A549 (cell line): ENCODE data around the gene EXOC2. TPM values are rescaled to one million over a fixed set of nuclear protein-coding genes. Genes with fewer than 3 reads are reported as not detected.

Experiments used
- ATAC-seq, 2 experiments: fragments of 200-7000 bp in 1 of 2; fragments of >200 bp in 1 of 2; cut with Nextera tagmentation in 1 of 2; cut with Tn5 transposase in 1 of 2; 3 replicates each; pipeline versions ENCODE4 v1.8.0 to v1.9.1; 2018 to 2020; ENCODE audit warnings: mild to moderate bottlenecking in 1 of 2, moderate library complexity in 1 of 2
- CTCF ChIA-PET: fragments of 300-600 bp; sonication (Branson Sonifier 250); formaldehyde crosslinking; extraction: SDS; loops from one replicate; lab custom pipeline; 2021; ENCODE audit warnings: antibody characterized with exemption, inconsistent platforms; lab: Yijun Ruan, JAX
- POLR2A ChIA-PET: fragments of 350-600 bp; formaldehyde crosslinking; extraction: SDS; loops from one replicate; lab custom pipeline; 2021; ENCODE audit warnings: antibody characterized with exemption, inconsistent platforms; lab: Yijun Ruan, JAX
- DNase-seq, 2 experiments: peaks; one replicate each; pipeline versions ENCODE4 v3.0.0 to v3.0.0-alpha.2; 2011 to 2016; ENCODE audit warnings: low read depth in 1 of 2, low spot score in 1 of 2
- FAIRE-seq: peaks from 2 replicates; lab custom pipeline; 2011; peaks lifted over from hg19 to GRCh38; lab: Jason Lieb, UNC
- H3K27ac ChIP-seq, 2 experiments: fragments of >200 bp; sonication (Bioruptor Twin); formaldehyde crosslinking; 3 replicates each; pipeline ENCODE4 v1.5.1; 2016 to 2017
- H3K4me1 ChIP-seq: fragments of >200 bp; sonication (Bioruptor Twin); formaldehyde crosslinking; 3 replicates; pipeline ENCODE4 v1.6.1; 2016
- H3K4me2 ChIP-seq: fragments of >200 bp; sonication (Bioruptor Twin); formaldehyde crosslinking; 3 replicates; pipeline ENCODE4 v1.6.1; 2016
- H3K4me3 ChIP-seq: fragments of >200 bp; sonication (Bioruptor Twin); formaldehyde crosslinking; 3 replicates; pipeline ENCODE4 v1.5.1; 2016
- H3K9me3 ChIP-seq: fragments of >200 bp; sonication (Bioruptor Twin); formaldehyde crosslinking; 3 replicates; pipeline ENCODE4 v1.6.1; 2016
- BHLHE40 ChIP-seq: IDR thresholded peaks from 2 replicates; pipeline ENCODE4 v1.6.1; 2012; ENCODE audit warnings: low read depth, low read length, inconsistent platforms
- CBX2 ChIP-seq: fragments of 200-600 bp; sonication (generic); IDR thresholded peaks from 2 replicates; pipeline ENCODE4 v1.6.1; 2016; ENCODE audit warnings: low read depth, mild to moderate bottlenecking, borderline replicate concordance
- CHD2 ChIP-seq: fragments of 150-350 bp; IDR thresholded peaks from 2 replicates; pipeline ENCODE4 v1.6.1; 2014; ENCODE audit warnings: low read length; ENCODE audit not compliant: partially characterized antibody
- EHF ChIP-seq: fragments of 250-450 bp; sonication (Bioruptor Pico); IDR thresholded peaks from 2 replicates; pipeline ENCODE4 v1.5.0; 2020; ENCODE audit warnings: mild to moderate bottlenecking
- EHMT2 ChIP-seq: fragments of 200-600 bp; sonication (generic); IDR thresholded peaks from 2 replicates; pipeline ENCODE4 v1.6.1; 2016; ENCODE audit warnings: antibody characterized with exemption, low read depth, mild to moderate bottlenecking, moderate library complexity
- EP300 ChIP-seq, 2 experiments: fragments of >200 bp; sonication (Bioruptor Twin); formaldehyde crosslinking; IDR thresholded peaks; 2 replicates in 1 of 2; 3 replicates in 1 of 2; pipeline ENCODE4 v1.6.1; 2016 to 2017
- FOXS1 ChIP-seq: fragments of 250-450 bp; sonication (Bioruptor Pico); IDR thresholded peaks from 2 replicates; pipeline ENCODE4 v1.5.0; 2020; ENCODE audit warnings: mild to moderate bottlenecking, moderate library complexity
- GATA3 ChIP-seq: IDR thresholded peaks from 2 replicates; pipeline ENCODE4 v1.6.1; 2012; ENCODE audit warnings: borderline replicate concordance
- HDAC2 ChIP-seq: fragments of 200-600 bp; sonication (generic); IDR thresholded peaks from 2 replicates; pipeline ENCODE4 v1.6.1; 2016
- MAFK ChIP-seq: fragments of 450-650 bp; IDR thresholded peaks from 2 replicates; pipeline ENCODE4 v1.6.1; 2014; ENCODE audit not compliant: partially characterized antibody
- MAZ ChIP-seq: fragments of 150-350 bp; IDR thresholded peaks from 2 replicates; pipeline ENCODE4 v1.6.1; 2014; ENCODE audit warnings: antibody characterized with exemption, low read depth, low read length, borderline replicate concordance
- NPAS2 ChIP-seq: fragments of 250-450 bp; sonication (Bioruptor Pico); IDR thresholded peaks from 2 replicates; pipeline ENCODE4 v1.8.0; 2022; ENCODE audit warnings: mild to moderate bottlenecking, moderate library complexity, borderline replicate concordance
- RAD21 ChIP-seq, 2 experiments: fragments of >200 bp in 1 of 2; sonication (Bioruptor Twin) in 1 of 2; formaldehyde crosslinking in 1 of 2; IDR thresholded peaks in 1 of 2; conservative IDR thresholded peaks in 1 of 2; 2 replicates in 1 of 2; 3 replicates in 1 of 2; pipeline ENCODE4 v1.6.1; 2012 to 2018; ENCODE audit warnings: inconsistent platforms in 1 of 2
- RARB ChIP-seq: fragments of 250-450 bp; sonication (Bioruptor Pico); IDR thresholded peaks from 2 replicates; pipeline ENCODE4 v1.8.0; 2021; ENCODE audit warnings: mild to moderate bottlenecking, moderate library complexity
- RFX5 ChIP-seq: fragments of 450-650 bp; IDR thresholded peaks from 2 replicates; pipeline ENCODE4 v1.7.1; 2014; ENCODE audit warnings: antibody characterized with exemption, mild to moderate bottlenecking, moderate library complexity
- ZFP36 ChIP-seq: fragments of 450-650 bp; IDR thresholded peaks from 2 replicates; pipeline ENCODE4 v1.6.1; 2014; ENCODE audit warnings: borderline replicate concordance; ENCODE audit not compliant: partially characterized antibody
- WGBS: methylation state at CpG from one replicate; pipeline ENCODE4 v1.1.6; 2017; ENCODE audit errors: missing lambda C conversion rate; 5-methylcytosine and 5-hydroxymethylcytosine counted together
- polyA plus RNA-seq, 4 experiments: library from polyadenylated mRNA; depleted of rRNA in 3 of 4; stranded (reverse); fragments of >200 nt; fragmentation: RNase III in 1 of 4; extraction: RNeasy Plus Mini Kit Qiagen cat#74134 plus additional on column Dnase treatment in 1 of 4; gene quantifications; 2 replicates in 3 of 4; 3 replicates in 1 of 4; pipeline ENCODE4 v1.2.3, GENCODE V29; 2011 to 2017
- TF ChIP-seq, protein P1 (sequence below): IDR thresholded peaks from 2 replicates; pipeline ENCODE4 v1.6.1; 2012
- TF ChIP-seq, protein P2 (sequence below): fragments of >200 bp; sonication (Bioruptor Twin); formaldehyde crosslinking; IDR thresholded peaks from 3 replicates; pipeline ENCODE4 v1.6.1; 2016
- TF ChIP-seq, protein P3 (sequence below): fragments of 250-450 bp; sonication (Bioruptor Pico); IDR thresholded peaks from 2 replicates; pipeline ENCODE4 v1.5.0; 2021; ENCODE audit warnings: mild to moderate bottlenecking, moderate library complexity, borderline replicate concordance

The EXOC2 gene
- polyA plus RNA-seq, 2 of the 4 experiments (the other 2 are of a cell fraction): 13.3 to 22.9 TPM

DNA sequence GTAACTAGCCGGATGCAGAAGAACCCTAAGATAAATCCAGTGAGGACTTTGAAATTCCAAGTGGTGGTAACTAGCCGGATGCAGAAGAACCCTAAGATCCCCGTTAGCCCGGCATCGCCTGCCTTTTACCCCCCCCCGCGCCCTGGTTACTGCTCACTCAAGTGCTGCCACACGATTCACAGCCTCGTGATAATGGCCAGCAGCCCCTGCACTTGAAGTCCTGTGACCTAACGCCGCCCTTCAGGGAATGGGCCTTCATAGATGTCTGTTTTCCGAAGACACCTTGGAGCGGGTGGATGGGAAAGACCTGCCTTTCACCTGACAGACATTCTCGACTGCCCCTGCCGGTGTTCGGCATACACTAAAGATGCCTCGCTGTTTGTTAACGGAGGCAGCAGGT is 163.9 kb downstream of the EXOC2 start (continued):
- TF ChIP-seq EHMT2: no peak
- TF ChIP-seq, protein P1, sequence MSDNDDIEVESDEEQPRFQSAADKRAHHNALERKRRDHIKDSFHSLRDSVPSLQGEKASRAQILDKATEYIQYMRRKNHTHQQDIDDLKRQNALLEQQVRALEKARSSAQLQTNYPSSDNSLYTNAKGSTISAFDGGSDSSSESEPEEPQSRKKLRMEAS: no peak

DNA sequence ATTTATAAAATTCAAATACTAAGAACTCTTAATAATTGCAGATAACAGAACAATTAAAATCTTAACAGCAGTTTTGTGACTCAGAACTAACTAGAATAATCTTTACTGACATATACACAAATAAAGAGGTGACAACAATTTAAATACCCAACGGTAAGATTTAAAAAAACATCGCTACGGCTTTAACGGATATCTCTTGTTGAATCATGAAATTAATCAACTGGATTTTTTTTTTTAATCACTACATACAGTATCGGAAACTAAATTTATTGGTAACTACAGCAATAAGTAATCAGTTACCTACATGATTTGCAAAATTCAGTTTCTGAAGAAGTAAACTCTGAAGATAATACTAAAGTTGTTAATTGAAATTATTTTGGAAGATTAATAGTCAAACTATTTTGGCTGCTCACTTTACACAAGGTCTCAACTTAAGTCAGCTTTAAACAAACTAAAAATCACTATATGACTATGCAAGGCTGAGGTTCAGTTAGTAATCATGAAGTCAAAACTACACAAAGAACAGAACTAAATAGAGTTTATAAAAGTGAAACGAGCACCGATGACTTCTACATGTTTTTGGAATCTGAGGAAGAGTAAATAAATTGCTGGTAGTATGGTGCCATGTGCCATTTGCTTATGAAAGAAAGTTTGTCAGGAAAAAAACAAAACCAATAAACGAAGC is 164.8 kb downstream of the EXOC2 start:
- Histone ChIP-seq H3K4me2 (no peak overlapping the region), H3K4me1 (no peaks in the 10 kb centered on the region), H3K9me3 (no peaks in the 10 kb centered on the region), H3K27ac (no peak overlapping the region)
- ATAC-seq (no peak), DNase-seq (no peak)
- 85% methylated on average over 8 of the region's 8 CpGs for WGBS
- CTCF ChIA-PET: no interaction called here
- TF ChIP-seq EHF (CRISPR knock-in tag): no peak
- no peak for TF ChIP-seq MAFK
- no peak for TF ChIP-seq GATA3
- TF ChIP-seq FOXS1 (CRISPR knock-in tag): no peak
- TF ChIP-seq NPAS2: no peak
- TF ChIP-seq HDAC2: no peak
- no peak for TF ChIP-seq BHLHE40
- no peak for TF ChIP-seq RARB
- TF ChIP-seq, all 56 proteins: peak for 0
- no peak for FAIRE-seq
- POLR2A ChIA-PET: no interaction called here
- no peak overlapping the region for H3K4me3 ChIP-seq

DNA sequence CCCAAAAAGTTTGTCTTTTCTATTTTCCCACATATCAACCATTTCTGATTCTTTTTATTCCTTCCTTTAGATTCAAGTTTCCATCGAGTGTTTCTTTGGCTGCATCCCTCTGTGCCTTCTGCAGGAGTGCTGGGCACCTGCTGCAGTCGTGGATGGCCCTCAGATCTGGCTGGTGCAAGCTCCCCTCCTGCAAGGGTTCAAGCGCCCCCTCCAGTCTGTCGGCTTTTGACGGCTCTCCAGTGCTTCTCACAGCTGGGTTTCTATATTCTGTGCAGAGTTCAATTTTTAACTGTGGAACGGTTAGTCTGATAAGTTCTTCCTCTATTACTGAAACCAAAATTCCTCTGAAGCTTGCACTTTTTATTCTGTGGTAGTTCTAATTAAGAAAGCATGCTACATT is 168.1 kb downstream of the EXOC2 start:
- TF ChIP-seq, protein P2, sequence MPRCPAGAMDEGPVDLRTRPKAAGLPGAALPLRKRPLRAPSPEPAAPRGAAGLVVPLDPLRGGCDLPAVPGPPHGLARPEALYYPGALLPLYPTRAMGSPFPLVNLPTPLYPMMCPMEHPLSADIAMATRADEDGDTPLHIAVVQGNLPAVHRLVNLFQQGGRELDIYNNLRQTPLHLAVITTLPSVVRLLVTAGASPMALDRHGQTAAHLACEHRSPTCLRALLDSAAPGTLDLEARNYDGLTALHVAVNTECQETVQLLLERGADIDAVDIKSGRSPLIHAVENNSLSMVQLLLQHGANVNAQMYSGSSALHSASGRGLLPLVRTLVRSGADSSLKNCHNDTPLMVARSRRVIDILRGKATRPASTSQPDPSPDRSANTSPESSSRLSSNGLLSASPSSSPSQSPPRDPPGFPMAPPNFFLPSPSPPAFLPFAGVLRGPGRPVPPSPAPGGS: no peak
- TF ChIP-seq RFX5 (no peak), RAD21 (conservative IDR thresholded peaks at IDR 0.05 in 1 of 2, IDR thresholded peaks at IDR 0.05 in 1 of 2) (peak in 1 of 2 experiments; percentile 23; a peak in 1 of 5 replicates), CHD2 (no peak), EP300 (IDR thresholded peaks at IDR 0.05) (no peak), ZFP36 (no peak)
- H3K27ac ChIP-seq: no peak overlapping the region
- ATAC-seq: no peak
- no peak overlapping the region for H3K4me3 ChIP-seq
- 0 out of 3 replicates have a peak, but pooled peaks cover 5% of the 10 kb centered on the region for H3K9me3 ChIP-seq
- 73% methylated on average over 5 of the region's 6 CpGs for WGBS
- CTCF ChIA-PET: no interaction called here
- H3K4me1 ChIP-seq: no peaks in the 10 kb centered on the region
- DNase-seq: no peak
- no peak for FAIRE-seq
- POLR2A ChIA-PET: no interaction called here
- no peak overlapping the region for H3K4me2 ChIP-seq

DNA sequence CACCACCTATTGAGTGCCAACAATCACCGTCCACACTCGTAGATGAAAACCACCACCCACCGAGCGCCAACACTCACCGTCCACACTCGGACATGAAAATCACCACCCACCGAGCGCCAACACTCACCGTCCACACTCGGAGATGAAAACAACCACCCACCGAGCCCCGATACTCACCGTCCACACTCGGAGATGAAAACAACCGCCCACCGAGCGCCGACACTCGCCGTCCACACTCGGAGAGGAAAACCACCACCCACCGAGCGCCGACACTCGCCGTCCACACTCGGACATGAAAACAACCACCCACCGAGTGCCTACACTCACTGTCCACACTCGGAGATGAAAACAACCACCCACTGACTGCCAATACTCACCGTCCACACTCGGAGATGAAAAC is 172.1 kb downstream of the EXOC2 start:
- Histone ChIP-seq H3K9me3 (0 out of 3 replicates have a peak, but pooled peaks cover 7% of the 10 kb centered on the region), H3K4me2 (no peak overlapping the region), H3K4me1 (no peaks in the 10 kb centered on the region), H3K27ac (no peak overlapping the region), H3K4me3 (no peak overlapping the region)
- no peak for DNase-seq
- no peak for ATAC-seq
- CTCF ChIA-PET: no interaction called here
- 92% methylated on average over 31 of the region's 31 CpGs for WGBS
- POLR2A ChIA-PET: no interaction called here
- TF ChIP-seq CBX2 (no peak), MAZ (no peak)
- TF ChIP-seq, protein P3, sequence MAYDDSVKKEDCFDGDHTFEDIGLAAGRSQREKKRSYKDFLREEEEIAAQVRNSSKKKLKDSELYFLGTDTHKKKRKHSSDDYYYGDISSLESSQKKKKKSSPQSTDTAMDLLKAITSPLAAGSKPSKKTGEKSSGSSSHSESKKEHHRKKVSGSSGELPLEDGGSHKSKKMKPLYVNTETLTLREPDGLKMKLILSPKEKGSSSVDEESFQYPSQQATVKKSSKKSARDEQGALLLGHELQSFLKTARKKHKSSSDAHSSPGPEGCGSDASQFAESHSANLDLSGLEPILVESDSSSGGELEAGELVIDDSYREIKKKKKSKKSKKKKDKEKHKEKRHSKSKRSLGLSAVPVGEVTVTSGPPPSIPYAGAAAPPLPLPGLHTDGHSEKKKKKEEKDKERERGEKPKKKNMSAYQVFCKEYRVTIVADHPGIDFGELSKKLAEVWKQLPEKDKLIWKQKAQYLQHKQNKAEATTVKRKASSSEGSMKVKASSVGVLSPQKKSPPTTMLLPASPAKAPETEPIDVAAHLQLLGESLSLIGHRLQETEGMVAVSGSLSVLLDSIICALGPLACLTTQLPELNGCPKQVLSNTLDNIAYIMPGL (CRISPR knock-in tag): no peak
- FAIRE-seq: no peak
